Esophagus mucosa (tissue), 1 donor: ENCODE data around the gene KRTAP9-7. TPM values are rescaled to one million over a fixed set of nuclear protein-coding genes. Genes with fewer than 3 reads are reported as not detected.

Source experiments
- ATAC-seq: fragments of 200-7000 bp; cut with Tn5 transposase; one replicate; pipeline ENCODE4 v1.9.1; 2020
- total RNA-seq: library from RNA; stranded (reverse); gene quantifications from one replicate; pipeline ENCODE4 v1.2.4, GENCODE V29; 2023
- donor health status: DM: yes; HTN: yes; CAD: no.

The KRTAP9-7 gene
- total RNA-seq, 1 donor from 2014 or later, result not detected

DNA sequence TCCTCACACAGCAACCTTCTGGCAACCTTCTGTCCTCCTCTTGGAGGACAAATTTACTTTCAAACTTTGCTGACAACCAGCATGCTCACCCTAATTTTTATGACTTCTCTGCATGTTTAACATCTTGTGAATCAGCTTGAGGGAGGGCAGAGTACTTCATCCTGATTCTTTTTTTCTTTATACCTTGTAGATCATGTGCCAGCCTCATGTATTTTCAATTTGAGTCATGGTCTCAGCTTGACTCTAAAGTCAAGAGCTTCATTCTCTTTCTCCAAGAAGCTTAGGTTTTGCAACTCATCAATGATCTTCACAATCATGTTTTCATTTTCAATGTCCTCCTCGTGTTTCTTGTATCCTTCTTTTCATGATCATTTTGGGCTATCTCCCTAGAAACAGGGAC is 3.6 kb upstream of the KRTAP9-7 start:
- no peak for ATAC-seq

DNA sequence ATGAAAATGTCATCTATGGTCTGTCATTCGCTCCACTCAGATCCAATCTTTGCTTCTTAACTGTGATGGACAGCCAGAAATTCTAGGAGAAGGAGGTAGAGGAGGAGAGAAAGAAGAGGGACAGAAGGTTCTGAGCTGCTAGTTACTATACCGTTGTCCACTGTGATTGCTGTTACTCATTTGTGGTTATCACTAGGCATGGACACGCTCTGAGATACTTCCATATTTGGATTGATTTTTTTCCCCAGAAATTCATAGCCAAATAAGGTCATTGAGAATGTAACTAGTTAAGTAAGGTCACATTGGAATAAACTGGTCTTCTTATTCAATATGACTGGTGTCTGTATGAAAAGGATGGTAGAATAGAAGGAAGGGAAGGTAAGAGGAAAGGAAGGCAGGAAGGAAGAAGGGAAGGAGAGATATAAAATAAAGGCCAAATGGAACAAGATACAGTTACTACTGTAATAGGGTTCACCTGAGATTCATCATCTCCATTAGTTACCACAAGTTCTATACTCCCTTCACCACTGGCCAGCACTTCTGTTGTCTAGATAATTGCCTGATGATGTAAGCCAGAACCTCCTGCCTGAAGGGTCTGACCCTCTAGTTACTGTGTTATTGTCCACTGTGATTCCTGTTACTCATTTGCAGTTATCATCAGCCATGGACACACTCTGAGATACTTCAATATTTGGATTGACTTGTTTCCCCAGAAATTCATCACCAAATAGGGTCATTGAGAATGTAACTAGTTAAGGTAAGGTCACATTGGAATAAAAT is 2.9 kb downstream of the KRTAP9-7 start:
- no peak for ATAC-seq

DNA sequence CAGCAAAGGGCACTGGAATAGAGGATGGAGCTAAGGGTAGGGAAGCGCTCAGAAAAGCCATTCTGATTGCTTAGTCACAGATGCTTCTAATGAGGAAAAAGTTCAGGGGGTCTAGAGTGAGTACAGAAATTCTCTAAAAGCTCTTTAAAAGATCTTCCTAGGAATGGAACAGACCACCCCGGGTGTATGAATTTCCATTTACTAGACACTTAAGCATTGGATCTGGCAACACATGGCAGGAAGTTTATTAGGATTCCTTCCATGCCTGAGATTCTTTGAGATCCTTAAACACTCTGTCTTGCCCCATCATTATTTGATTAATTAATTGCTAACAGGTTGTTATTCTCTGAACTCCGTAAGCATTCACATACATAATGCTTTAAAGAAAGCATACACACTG is 8.5 kb downstream of the KRTAP9-7 start:
- ATAC-seq, result no peak

DNA sequence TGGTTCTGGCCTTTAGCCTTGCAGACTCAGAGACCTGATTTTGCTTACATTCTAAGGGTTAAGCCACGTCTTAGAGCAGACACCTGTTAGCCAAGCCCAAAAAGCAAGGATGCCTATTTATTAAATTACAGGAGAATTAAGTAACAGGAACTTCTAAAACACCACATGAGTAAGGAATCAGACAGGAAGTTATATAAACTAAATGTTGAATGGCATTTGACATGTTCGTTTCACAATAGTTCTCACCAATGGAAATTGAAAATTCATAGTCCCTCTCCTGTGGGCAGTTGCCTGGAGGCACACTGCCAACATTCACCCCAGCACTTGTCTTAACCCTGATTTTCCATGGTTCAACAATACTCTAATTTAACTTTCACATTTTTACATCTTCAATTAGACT is 9.0 kb downstream of the KRTAP9-7 start:
- ATAC-seq, result no peak

DNA sequence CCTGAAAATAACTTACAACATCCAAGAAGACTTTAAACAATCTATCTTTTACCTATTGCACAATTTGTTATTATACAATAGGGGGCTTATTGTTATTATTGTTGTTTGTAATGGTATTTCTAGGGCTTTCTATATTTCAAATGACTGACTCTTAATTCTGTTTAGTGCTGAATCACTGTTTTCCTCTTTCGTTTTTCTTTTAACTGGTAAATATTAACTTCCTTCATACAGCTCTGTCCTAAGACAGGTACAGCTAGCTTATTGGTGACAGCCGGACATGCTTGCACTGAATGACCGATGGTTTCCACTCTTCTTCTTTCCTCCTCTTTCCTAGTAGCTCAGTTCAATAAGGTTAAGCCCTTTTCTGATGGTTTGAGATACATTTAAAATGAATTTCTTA is 11.6 kb downstream of the KRTAP9-7 start:
- ATAC-seq, result no peak

DNA sequence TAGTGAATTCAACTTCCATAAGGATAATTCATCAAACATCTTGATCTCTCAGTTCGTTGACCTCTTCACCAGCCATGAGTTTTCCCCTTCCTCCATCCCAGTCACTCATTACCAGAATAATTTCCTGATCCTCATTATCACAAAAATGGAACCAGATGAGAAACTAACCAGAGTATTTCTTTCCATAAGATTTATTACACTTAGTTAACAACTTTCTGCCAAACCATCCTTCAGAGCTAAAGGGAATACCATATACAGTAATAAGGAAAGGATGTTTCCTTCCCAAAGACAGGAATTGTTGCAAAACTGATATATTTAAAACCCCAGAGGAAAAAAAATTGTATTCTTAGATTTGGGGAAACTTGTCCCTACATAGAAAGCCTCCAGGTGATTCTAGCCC is 18.5 kb downstream of the KRTAP9-7 start:
- no peak for ATAC-seq

- no peak for ATAC-seq
These were observed 21.3 kb downstream of the KRTAP9-7 start for GRCh38 chr17:41296846-41297245.

GRCh38 chr17:41298458-41299135 is 23.1 kb downstream of the KRTAP9-7 start:
- no peak for ATAC-seq

GRCh38 chr17:41301204-41301790 is 25.8 kb downstream of the KRTAP9-7 start:
- peak; percentile 68 for ATAC-seq

DNA sequence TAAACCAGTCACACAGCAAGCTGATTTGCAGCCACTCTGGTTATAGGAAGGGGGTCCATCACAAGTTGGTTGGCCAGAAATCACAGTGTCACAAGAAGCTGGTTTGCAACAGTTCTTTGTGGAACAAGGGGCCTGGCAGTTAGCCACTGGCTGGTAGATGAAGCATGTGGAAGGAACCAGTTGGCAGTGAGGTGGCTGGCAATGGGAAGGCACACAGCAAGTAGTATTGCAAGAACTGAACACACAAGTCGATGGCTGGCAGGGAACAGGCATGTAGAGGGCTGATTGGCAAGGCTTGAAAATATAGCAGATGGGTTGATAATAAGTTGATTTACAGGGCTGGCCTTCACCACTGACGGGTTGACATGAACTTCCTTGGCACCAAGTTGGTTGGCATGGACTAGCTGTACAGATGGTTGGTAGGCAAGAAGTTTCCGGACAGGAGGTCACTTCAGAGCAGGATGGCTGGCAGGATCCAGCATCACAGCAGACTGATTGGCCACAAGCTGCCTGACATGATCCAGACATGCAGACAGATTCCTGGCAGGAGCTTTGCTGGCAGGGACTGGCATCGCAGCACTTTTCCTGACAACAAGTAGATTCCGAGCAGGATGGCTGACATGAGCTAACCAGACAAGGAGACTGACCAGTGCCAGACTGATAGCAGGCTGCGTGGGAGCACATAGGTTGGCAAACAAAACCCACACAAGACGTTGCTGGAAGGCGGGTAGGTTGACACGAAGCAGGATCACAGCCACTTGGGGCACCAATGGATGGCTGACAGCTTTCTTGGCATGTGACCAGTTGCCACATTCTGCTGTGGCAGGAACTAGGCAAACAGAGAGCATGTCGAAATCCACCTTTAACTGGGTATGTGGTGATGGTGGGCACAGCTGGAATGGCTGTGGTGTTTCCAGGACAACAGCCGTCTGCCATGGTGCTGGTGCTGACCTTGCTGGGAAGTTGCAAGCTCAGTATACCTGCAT is 26.7 kb downstream of the KRTAP9-7 start, which contains the start of gene KRTAP29-1:
Gene KRTAP29-1 (minus strand): TSS at position 936 of the 986 bp plus-strand sequence. CDS start 0 bp downstream, at position 936.
- ATAC-seq, result peak; percentile 21

DNA sequence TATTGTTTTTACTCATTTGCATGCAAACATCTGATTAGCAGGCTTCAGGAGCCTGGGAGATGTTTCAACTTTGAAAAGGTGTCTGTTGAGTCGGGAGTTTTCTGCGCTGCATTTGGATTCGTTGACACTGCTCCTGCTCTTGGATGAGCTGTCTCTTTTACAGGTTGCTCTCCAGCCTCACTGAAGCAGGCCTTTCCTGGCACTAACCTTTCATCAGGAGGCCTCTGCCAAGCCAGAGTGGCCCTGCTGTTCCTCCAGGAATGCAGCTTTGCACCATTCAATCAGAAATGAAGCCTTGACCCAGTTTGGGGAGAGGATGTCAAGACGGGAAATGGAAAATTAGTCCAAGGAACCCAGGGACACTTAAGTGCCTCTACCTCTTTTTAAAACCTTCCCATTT is 27.5 kb downstream of the KRTAP9-7 start:
- no peak for ATAC-seq

DNA sequence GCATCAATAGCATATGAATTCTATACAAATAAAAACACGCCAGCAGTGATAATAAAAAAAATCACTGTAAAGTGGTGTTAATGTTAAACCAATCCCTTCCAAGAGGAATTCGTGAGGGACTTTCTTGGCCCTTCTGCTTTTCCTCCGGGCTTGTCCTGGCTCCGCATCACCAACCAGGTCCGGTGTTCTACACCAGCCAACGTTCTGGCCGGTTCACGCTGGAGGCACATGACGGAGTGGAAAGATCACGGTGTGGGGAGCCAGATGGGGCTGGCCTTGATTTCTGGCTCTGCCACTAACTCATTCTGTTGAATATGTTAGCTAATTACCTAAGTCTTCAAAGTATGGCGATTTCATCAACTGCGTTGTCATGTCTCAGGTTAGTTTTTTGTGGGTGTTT is 28.6 kb downstream of the KRTAP9-7 start:
- no peak for ATAC-seq

DNA sequence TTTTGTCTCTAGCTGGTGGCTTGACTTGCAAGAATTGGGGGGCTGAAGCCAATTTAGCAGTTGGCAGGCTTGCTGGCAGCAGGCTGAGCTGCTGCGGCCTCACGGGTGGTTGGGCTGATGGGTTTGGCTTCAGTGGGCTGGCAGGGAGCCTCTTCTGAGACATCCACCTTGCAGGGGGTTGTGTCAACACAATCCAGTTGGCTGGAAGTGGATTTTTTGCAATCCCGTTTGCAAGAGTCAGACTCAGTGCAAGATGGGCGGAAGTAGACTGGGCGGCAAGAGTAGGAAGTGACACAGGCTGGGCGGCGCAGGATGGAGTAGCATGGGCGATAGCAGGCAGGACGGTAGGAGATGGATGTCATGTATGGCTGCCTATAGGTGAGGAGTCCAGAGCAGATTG is 32.1 kb downstream of the KRTAP9-7 start:
- no peak for ATAC-seq

DNA sequence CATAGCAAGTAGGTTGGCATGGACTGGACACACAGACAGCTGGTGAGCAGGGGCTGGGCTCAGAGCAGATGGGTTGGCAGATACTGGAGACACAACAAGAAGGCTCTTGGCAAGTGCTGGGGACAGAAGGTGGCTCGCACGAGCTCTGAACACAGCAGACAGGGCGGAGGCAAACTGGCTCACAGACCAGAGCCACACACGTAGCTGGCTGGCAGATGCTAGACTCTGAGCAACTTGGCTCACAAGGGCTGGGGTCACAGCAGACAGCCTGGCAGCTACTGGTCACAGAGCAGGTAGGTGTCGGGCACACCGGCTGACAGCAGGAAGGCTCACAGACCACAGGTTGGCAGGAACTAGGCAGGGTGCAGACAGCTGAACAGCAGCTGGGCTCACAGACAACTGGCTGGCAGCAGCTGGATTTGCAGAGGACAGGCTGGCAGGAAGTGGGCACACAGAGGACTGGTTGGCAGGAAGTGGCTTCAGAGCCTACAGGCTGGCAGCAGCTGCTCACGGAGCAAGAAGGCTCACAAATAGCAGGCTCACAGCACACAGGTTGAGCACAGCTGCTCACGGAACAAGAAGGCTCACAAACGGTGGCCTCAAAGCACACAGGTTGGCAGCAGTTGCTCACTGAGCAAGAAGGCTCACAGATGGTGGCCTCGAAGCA is 32.9 kb downstream of the KRTAP9-7 start:
- peak; percentile 82 for ATAC-seq

GRCh38 chr17:41308918-41309359 is 33.4 kb downstream of the KRTAP9-7 start, which contains the start of gene KRTAP16-1:
TSS of gene KRTAP16-1 (minus strand) at chr17:41309309. CDS start at chr17:41309253, 56 bp downstream.
- peak; percentile 41 for ATAC-seq

DNA sequence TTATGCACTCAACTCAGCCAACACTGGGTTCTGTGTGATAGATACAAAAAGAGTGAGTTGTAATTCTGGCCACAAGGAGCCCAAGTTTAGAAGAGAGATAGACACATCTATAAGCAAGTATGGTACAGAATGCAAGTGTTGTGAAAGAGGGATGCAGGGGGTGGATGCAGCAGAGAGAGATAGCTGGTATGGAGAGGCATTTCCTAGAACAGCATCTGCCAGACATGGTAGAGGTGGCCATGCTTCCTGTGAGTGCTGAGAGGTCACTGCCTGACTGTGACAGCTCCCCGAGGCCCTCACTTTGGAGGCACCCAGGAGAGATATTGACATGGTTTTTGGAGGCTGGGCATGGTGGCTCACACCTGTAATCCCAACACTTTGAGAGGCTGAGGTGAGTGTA is 35.6 kb downstream of the KRTAP9-7 start:
- ATAC-seq, result no peak

GRCh38 chr17:41315204-41315794 is 39.8 kb downstream of the KRTAP9-7 start, which contains the start of gene KRTAP17-1:
TSS of gene KRTAP17-1 (minus strand) at chr17:41315710. CDS start at chr17:41315650, 60 bp downstream.
- no peak for ATAC-seq

GRCh38 chr17:41315814-41316445 is 40.4 kb downstream of the KRTAP9-7 start:
- ATAC-seq, result no peak

- ATAC-seq, result no peak
These were observed 42.7 kb downstream of the KRTAP9-7 start for GRCh38 chr17:41318231-41318630.

DNA sequence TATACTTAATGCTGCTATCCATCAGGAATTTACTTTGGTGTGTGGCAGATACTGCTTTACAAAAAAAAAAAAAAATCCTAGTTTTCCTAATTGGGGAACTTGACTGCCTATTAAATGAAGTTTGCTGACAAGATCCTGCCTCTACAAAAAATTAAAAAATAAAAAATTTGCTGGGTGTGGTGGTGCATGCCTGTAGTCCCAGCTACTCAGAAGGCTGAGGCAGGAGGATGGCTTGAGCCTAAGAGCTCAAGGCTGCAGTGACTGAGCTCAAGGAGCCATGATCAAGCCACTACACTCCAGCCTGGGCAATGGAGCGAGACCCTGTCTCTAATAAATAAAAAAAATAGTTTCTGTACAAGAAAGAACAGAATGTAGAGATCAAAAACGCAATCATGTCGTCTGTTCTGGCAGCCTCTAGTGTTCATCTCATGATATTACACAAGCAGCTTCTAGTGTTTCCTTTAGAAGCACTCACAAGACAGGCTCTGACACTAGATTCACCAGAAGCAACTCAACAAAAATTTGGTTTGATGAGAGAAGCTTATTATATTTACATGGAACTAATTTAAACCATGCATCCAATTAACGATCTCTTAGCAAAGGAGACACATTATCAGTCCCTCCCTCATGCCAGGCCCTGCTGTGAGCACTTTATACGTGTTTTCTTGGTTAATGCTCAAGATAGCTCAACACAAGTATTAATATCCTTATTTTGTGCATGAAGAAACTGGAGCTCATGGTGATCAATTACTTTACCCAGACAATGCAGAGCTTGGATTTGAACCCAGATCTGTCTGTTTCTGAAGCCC is 46.8 kb downstream of the KRTAP9-7 start:
- ATAC-seq, result peak; percentile 55
